HepG2 (cell line): ENCODE results near the gene FANCE. TPM values are rescaled to one million over a fixed set of nuclear protein-coding genes. Genes with fewer than 3 reads are reported as not detected.

Source experiments
- FOXA3 ChIP-seq: IDR thresholded peaks from 2 replicates; pipeline ENCODE4 v1.6.1; 2016; ENCODE audit warnings: missing genetic modification reagents, missing compliant biosample characterization
- FOXK2 ChIP-seq: fragments of 450-650 bp; IDR thresholded peaks from 2 replicates; pipeline ENCODE4 v1.6.1; 2016
- HMGXB4 ChIP-seq, 2 experiments: sonication (generic) in 1 of 2; formaldehyde crosslinking in 1 of 2; IDR thresholded peaks; 2 replicates each; pipeline versions ENCODE4 v1.4.0 to v1.6.1; 2018 to 2020; ENCODE audit warnings: missing genetic modification reagents in 2 of 2, borderline replicate concordance in 1 of 2, low read depth in 1 of 2, mild to moderate bottlenecking in 1 of 2, missing biosample characterization in 1 of 2
- MED8 ChIP-seq: sonication (generic); formaldehyde crosslinking; IDR thresholded peaks from 2 replicates; pipeline ENCODE4 v1.8.1; 2023; ENCODE audit warnings: mild to moderate bottlenecking, missing genetic modification reagents; ENCODE audit not compliant: insufficient replicate concordance
- MXD4 ChIP-seq: IDR thresholded peaks from 2 replicates; pipeline ENCODE4 v1.6.1; 2016; ENCODE audit warnings: mild to moderate bottlenecking, missing biosample characterization, missing genetic modification reagents
- MZF1 ChIP-seq: sonication (generic); formaldehyde crosslinking; IDR thresholded peaks from 2 replicates; pipeline ENCODE4 v1.8.1; 2023; ENCODE audit warnings: mild to moderate bottlenecking, missing genetic modification reagents, borderline replicate concordance
- NFRKB ChIP-seq: fragments of 450-650 bp; IDR thresholded peaks from 2 replicates; pipeline ENCODE4 v1.6.1; 2017
- PAF1 ChIP-seq: IDR thresholded peaks from 2 replicates; pipeline ENCODE4 v1.6.1; 2016; ENCODE audit warnings: missing genetic modification reagents, missing compliant biosample characterization
- PRMT3 ChIP-seq: sonication (generic); formaldehyde crosslinking; IDR thresholded peaks from 2 replicates; pipeline ENCODE4 v1.8.1; 2022; ENCODE audit warnings: low read depth, mild to moderate bottlenecking, moderate library complexity, missing genetic modification reagents, borderline replicate concordance
- SMAD3 ChIP-seq: sonication (generic); formaldehyde crosslinking; IDR thresholded peaks from 2 replicates; pipeline ENCODE4 v1.4.0; 2020; ENCODE audit warnings: missing genetic modification reagents
- SPEN ChIP-seq: sonication (generic); formaldehyde crosslinking; IDR thresholded peaks from 2 replicates; pipeline ENCODE4 v1.5.1; 2020; ENCODE audit warnings: low read depth, mild to moderate bottlenecking, missing genetic modification reagents
- TOE1 ChIP-seq: sonication (generic); formaldehyde crosslinking; IDR thresholded peaks from 2 replicates; pipeline ENCODE4 v1.4.0; 2020; ENCODE audit warnings: mild to moderate bottlenecking, missing genetic modification reagents
- ZBTB21 ChIP-seq: sonication (generic); formaldehyde crosslinking; IDR thresholded peaks from 2 replicates; pipeline ENCODE4 v1.4.0; 2020; ENCODE audit warnings: missing genetic modification reagents
- ZNF609 ChIP-seq: sonication (generic); formaldehyde crosslinking; IDR thresholded peaks from 2 replicates; pipeline ENCODE4 v1.4.0; 2020; ENCODE audit warnings: mild to moderate bottlenecking, missing genetic modification reagents, borderline replicate concordance
- ZNF687 ChIP-seq: sonication (generic); formaldehyde crosslinking; IDR thresholded peaks from 2 replicates; pipeline ENCODE4 v1.5.1; 2020; ENCODE audit warnings: mild to moderate bottlenecking, missing genetic modification reagents, moderate library complexity
- ZNF749 ChIP-seq: sonication (generic); formaldehyde crosslinking; IDR thresholded peaks from 2 replicates; pipeline ENCODE4 v1.8.0; 2022; ENCODE audit warnings: mild to moderate bottlenecking, missing genetic modification reagents, moderate library complexity, borderline replicate concordance
- polyA plus RNA-seq, 8 experiments: library from polyadenylated mRNA; depleted of rRNA in 3 of 8; stranded (reverse) in 7 of 8; unstranded in 1 of 8; fragments of >200 nt; fragmentation: Illumina TruSeq in 4 of 8; extraction: Trizol in 4 of 8; gene quantifications; 2 replicates each; pipeline versions ENCODE4 v1.2.1 to v1.2.3, GENCODE V29; 2011 to 2016; ENCODE audit warnings: low read depth in 4 of 8, missing spikeins in 1 of 8, mixed read lengths in 1 of 8; ENCODE audit not compliant: insufficient read depth in 1 of 8
- total RNA-seq, 5 experiments: library from RNA; depleted of rRNA; stranded (reverse); fragments of >200 nt; fragmentation: Illumina TruSeq; extraction: Trizol; gene quantifications; 2 replicates each; pipeline ENCODE4 v1.2.3, GENCODE V29; 2016; ENCODE audit warnings: low read depth in 1 of 5
- TF ChIP-seq, protein P1 (sequence below): sonication (generic); formaldehyde crosslinking; IDR thresholded peaks from 2 replicates; pipeline ENCODE4 v1.5.1; 2020; ENCODE audit warnings: mild to moderate bottlenecking, missing genetic modification reagents, borderline replicate concordance

The FANCE gene
- total and polyA plus RNA-seq, 2 of the 13 experiments (the other 11 are each of a cell fraction or from before 2014, with no cell fraction given): 7.1 to 11.2 TPM

DNA sequence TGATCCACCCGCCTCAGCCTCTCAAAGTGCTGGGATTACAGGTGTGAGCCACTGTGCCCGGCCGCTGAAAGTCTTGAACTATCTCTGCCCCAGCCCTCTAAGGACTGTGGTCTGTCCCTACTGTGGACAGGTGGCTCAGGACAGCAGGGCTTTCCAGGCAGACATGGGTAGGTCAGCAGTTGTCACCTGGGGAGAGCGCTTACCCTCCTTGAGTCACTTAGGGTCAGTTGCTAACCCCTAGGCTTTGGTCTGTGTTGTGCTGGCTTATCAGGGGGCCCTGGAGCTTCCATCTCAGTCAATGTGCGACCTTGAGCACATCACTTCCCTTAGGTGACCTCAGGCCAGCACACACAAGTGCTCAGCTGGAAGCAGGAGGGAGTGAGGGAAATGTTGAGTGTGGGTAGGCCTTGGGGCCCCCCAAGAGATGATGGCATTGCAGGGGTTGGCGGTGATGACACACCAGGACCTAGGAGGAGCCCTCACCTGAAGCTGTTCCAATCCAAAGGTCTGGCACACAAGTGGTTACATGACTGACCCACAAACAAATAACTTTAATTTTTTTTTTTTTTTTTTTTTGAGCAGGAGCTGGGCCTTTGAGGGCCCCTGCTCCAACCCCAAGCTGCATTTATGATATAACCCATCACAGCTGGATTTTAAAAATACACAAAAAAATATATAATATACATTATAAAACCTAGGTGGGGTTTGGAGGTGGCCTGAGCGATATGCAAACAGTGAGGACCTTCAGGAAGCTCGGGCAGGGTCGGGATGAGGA lies 21.1 kb downstream of the FANCE start (continued):
- TF ChIP-seq ZNF609 (CRISPR knock-in tag) (no peak), ZNF749 (CRISPR knock-in tag) (no peak), PAF1 (peak; percentile 94), MXD4 (CRISPR knock-in tag) (no peak), NFRKB (no peak), TOE1 (no peak), MED8 (no peak), FOXA3 (CRISPR knock-in tag) (no peak), SPEN (CRISPR knock-in tag) (no peak), SMAD3 (CRISPR knock-in tag) (no peak), PRMT3 (CRISPR knock-in tag) (no peak), ZBTB21 (CRISPR knock-in tag) (no peak), FOXK2 (no peak), MZF1 (CRISPR knock-in tag) (no peak), HMGXB4 (CRISPR knock-in tag; IDR thresholded peaks at IDR 0.05; ENCODE audit: borderline replicate concordance in 1 of 2, low read depth in 1 of 2) (no peak), ZNF687 (CRISPR knock-in tag) (peak; percentile 49)
- TF ChIP-seq, protein P1, sequence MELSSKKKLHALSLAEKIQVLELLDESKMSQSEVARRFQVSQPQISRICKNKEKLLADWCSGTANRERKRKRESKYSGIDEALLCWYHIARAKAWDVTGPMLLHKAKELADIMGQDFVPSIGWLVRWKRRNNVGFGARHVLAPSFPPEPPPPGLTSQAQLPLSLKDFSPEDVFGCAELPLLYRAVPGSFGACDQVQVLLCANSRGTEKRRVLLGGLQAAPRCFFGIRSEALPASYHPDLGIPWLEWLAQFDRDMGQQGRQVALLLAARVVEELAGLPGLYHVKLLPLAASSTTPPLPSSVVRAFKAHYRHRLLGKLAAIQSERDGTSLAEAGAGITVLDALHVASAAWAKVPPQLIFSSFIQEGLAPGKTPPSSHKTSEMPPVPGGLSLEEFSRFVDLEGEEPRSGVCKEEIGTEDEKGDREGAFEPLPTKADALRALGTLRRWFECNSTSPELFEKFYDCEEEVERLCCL (CRISPR knock-in tag): no peak
